Right renal cortex interstitium (tissue), 3 donors: ENCODE results near the gene BRD3. TPM values are rescaled to one million over a fixed set of nuclear protein-coding genes. Genes with fewer than 3 reads are reported as not detected.

Source experiments
- DNase-seq, 3 donors: peaks; one replicate each; pipeline ENCODE4 v3.0.0-alpha.2; 2013; ENCODE audit warnings: low read depth in 3 of 3, low spot score in 2 of 3
- polyA plus RNA-seq, 3 donors: library from polyadenylated mRNA; unstranded; fragments of 120-200 nt; gene quantifications; one replicate each; pipeline ENCODE4 v1.2.1, GENCODE V29; 2013; ENCODE audit not compliant: insufficient read length in 3 of 3

The BRD3 gene
- polyA plus RNA-seq, 3 donors = 39.7 to 42.3 (median 41.4) TPM

- no peak for DNase-seq
Measured at GRCh38 chr9:134026581-134026980, 41.2 kb downstream of the BRD3 start.

GRCh38 chr9:134025606-134026541 is 42.0 kb downstream of the BRD3 start:
- DNase-seq = peak in 2 of 3 donors; percentile 16 to 29

DNA sequence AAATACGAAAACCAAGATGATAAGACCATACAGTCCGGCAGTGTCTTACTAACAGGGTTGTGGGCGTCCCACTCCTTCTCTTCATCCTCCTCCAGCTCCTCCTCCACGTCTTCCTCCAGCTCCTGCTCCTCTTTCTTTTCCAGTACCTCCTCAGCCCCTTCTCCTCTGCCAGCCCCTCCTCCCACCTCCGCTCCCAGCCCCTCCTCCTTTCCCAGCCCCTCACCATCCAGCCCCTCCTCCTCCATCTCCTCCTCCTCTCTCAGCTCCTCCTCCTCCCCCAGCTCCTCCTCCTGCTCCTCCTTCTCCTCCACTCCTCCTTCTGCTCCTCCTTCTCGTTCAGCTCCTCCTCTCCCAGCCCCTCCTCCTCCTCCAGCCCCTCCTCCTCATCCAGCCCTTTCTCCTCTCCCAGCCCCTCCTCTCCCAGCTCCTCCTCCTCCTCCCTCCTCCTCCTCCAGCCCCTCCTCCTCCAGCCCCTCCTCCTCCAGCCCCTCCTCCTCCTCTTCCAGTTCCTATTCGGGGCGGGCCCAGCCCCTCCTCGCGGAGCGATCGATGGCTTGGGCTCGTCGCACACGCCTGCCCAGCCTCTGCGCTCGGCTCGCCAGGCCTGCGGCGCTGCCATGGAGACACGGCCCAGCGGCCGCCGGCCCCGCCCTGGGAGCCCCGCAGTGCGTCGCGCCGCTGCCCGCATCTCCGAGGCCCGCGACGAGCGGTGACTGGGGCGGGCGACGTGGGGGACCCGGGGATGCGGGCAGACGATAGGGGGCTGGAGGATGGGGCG is 42.8 kb downstream of the BRD3 start, which contains the start of gene BRD3OS:
BRD3OS (plus strand) TSS at position 654 of the 778 bp plus-strand sequence. CDS start 1,267 bp downstream, outside the sequence.
- peak; percentile 97 to 100 (median 99) for DNase-seq

- no peak for DNase-seq
Measured at GRCh38 chr9:134024214-134024792, 43.5 kb downstream of the BRD3 start.

DNA sequence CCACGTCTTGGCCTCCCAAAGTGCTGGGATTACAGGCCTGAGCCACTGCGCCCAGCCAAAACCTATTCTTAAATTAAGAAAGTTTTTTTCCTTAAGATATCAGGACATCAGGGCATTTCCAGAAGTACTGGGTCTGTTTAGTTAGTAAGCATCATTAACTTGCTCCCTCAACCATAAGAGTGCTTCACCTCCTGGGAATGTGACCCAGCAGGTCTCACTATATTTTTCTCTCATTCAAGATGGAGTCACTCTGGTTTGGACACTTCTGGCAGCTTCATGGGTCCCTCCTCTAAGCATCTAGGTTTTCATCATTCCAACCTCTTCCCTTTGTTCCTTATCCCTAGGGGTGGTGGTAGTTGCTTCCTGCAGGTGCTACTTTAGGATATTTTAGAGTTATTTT is 52.9 kb downstream of the BRD3 start:
- no peak for DNase-seq

DNA sequence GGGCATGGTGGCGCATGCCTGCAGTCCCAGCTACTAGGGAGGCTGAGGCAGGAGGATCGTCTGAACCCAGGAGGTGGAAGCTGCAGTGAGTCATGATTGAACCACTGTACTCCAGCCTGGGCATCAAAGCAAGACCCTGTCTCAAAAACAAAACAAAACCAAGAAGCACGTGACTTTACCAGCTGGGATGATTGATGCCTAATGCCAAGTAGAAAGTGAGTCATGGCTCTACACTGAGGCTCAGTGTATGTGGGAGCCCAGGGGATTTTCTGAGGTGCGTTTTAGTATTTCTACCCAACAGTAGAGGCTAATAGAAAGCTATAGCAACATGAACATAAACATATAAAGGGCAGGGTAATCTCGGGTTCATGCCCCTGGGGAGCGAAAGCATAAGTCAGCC is 56.4 kb downstream of the BRD3 start:
- no peak for DNase-seq

GRCh38 chr9:134010310-134011173 is 57.3 kb downstream of the BRD3 start:
- no peak for DNase-seq

DNA sequence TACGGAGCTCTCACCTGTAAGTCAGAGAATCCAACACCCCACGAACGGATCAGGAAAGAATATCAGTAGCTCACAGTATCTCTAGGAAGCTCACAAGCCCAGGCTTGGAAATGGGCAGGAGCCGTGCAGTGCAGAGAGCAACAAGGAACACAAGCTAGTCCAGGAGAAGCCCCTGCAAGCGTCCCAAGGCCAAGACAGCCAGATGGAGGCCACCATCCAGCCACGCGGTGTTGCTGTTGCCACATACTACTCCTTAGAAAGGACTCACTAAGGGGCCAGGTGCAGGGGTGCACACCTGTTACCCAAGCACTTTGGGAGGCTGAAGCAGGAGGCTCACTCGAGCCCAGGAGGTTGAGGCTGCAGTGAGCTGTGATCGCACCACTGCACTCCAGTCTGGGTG is 60.3 kb downstream of the BRD3 start:
- DNase-seq = no peak

- DNase-seq = no peak
Measured at GRCh38 chr9:134007150-134007549, 60.7 kb downstream of the BRD3 start.

- DNase-seq = no peak
Measured at GRCh38 chr9:134005381-134005780, 62.4 kb downstream of the BRD3 start.

GRCh38 chr9:134004881-134005280 is 62.9 kb downstream of the BRD3 start:
- DNase-seq = no peak

DNA sequence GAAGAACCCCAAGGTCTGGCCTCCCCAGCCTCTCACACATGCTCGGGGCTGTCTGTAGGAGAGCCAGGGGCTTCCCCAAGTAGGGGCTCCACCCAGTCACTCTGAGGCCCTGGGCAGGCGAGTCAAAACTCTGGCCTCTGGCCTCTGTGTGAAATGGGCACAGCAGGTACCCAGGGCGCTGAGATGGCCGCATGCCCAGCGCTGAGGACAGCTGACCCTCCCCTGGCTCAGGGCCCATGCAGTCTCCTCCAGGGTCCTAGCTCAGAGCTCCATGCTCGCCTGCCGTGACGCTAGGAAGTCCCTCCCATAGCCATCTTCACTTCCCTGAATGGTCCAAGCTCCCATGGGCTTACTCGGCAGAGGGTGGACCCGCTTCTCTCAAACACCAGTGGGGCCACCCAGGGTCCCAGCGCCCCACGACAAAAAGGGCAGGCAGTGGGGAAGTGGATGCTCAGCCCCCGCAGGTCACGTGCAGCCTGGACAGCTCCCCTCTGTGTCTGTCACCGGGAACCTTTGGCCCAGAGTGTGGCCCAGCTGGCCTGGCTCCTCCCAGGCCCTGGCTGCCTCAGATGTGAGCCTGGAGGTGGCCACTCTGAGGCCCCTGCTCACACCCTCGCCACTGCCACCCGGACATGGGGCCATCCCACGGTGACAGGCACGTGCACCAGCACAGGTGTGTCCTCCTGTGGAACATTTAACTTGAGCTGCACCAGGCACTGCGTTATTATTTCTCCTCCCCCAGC is 63.5 kb downstream of the BRD3 start:
- DNase-seq = no peak

DNA sequence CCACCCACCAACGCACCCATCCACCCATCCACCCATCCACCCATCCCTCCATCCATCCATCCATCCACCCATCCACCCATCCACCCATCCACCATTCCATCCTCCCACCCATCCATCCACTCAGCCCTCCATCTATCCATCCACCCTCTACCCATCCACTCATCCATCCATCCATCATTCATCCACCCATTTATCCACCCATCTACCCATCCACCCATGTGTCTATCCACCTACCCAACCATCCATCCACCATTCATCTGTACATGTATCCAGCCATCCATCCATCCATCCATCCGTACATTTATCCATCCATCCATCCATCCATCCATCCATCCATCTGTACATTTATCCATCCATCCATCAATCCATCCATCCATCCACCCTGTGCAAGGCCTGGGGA is 64.6 kb downstream of the BRD3 start:
- no peak for DNase-seq

- DNase-seq = no peak
Measured at GRCh38 chr9:134002796-134003195, 65.0 kb downstream of the BRD3 start.

DNA sequence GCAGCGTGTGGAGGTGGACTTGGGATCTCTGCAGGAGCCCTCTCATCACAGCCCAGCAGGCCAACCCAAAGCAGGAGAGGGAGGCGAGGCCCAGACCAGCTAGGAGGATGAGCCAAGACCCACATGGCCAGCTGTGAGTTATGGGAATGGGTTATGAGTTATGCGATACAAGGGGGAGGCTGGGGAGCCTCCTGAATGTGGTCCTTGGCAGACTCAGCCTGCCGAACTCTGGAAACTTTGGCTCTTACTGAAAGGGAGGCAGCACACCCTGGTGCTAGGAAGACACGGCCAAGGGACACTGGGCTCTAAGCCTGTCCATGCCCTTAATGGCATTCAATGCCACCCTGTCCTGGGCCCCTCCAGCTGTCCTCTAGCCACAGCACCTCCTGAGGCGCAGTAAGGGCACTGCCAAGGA is 68.0 kb downstream of the BRD3 start:
- DNase-seq = no peak

- DNase-seq = no peak
Measured at GRCh38 chr9:133998915-133999595, 68.8 kb downstream of the BRD3 start.

DNA sequence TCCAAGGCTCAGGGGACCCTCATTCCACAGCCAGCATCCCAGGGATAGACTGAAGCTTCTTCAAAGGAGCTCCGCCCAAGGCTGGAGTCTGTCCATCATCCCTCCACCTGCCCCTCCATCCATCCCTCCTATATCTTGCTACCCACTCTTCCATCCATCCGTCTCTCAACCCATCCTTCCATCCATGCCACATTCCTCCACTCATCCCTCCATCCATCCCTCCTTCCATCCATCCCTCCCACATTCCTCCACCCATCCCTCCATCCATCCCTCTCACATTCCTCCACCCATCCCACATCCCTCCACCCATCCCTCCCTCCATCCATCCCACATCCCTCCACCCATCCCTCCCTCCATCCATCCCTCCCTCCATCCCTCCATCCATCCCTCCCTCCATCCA is 70.2 kb downstream of the BRD3 start:
- DNase-seq = no peak

GRCh38 chr9:133996531-133997520 is 71.0 kb downstream of the BRD3 start:
- DNase-seq = no peak
